Mesenteric fat pad (tissue), 1 donor: ENCODE measurements around the gene CELA3A. TPM values are rescaled to one million over a fixed set of nuclear protein-coding genes. Genes with fewer than 3 reads are reported as not detected.
"Not testable (repeated sequence)": the region's sequence is repeated elsewhere in the genome, so short reads cannot be mapped to it uniquely, and the experiment has no call there.

Experiments used
- DNase-seq: peaks from one replicate; pipeline ENCODE4 v3.0.0-alpha.2; 2020; ENCODE audit warnings: low spot score
- long read RNA-seq: library from polyadenylated mRNA; unstranded; transcript quantifications from one replicate; pipeline ENCODE4 v2.0.0, GENCODE V29; 2020
- total RNA-seq: library from RNA; stranded (reverse); fragmentation: NEBNext Ultra II Directional; extraction: Animal tissue kit (Norgen Biotek cat#: 25700); gene quantifications from one replicate; pipeline ENCODE4 v1.2.1, GENCODE V29; 2021
- donor health status: DM: yes; HTN: yes; CAD: no.

CELA3A gene, protein sequence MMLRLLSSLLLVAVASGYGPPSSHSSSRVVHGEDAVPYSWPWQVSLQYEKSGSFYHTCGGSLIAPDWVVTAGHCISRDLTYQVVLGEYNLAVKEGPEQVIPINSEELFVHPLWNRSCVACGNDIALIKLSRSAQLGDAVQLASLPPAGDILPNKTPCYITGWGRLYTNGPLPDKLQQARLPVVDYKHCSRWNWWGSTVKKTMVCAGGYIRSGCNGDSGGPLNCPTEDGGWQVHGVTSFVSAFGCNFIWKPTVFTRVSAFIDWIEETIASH
- total RNA-seq, result 4.1 TPM
- long read RNA-seq, result 0 reads

DNA sequence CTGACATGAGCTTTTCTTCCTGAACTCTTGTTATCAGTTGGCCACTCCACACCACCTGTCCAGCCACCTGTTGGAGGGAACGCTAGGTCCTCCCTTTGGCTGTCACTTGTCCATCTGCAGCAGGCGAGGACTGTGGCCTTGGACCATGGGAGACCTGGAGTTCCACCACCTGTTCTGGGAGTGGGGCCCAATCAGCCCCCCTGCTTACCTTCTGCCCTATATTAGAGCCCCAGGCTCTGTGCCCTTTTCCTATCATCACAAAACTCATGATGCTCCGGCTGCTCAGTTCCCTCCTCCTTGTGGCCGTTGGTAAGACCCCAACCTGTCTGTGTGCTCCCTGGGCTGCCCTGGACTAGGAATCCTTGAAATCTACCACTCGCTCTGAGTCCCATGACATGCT lies at the start of gene CELA3A:
TSS of gene CELA3A (plus strand) at position 249 of the 400 bp plus-strand sequence. CDS start at position 267, 18 bp downstream.
- DNase-seq, result no peak

- no peak for DNase-seq
Measured at GRCh38 chr1:21952786-21953520, 48.5 kb upstream of the CELA3A start.

DNA sequence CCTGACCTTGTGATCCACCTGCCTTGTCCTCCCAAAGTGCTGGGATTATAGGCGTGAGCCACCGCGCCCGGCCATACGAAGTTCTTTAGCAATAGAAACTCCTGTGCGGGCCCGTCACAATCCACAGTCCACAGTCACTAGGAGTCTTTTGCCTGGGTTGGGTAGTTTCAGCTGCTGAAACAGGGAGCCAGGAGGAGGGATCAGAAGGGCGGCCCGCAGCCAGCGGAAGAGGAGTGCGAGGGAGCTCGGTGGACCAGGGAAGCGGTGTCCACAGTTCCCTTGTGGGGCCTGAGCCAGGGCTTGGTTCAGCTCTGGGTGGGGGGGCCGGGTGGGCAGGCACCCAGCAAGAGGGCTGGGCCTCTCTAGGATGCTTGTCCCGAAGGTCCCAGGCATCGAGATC lies 46.4 kb upstream of the CELA3A start:
- no peak for DNase-seq

GRCh38 chr1:21955501-21956281 lies 45.8 kb upstream of the CELA3A start:
- DNase-seq, result no peak

GRCh38 chr1:21956720-21957552 lies 44.5 kb upstream of the CELA3A start:
- DNase-seq, result no peak

- no peak for DNase-seq
Measured at GRCh38 chr1:21961337-21961736, 40.1 kb upstream of the CELA3A start.

DNA sequence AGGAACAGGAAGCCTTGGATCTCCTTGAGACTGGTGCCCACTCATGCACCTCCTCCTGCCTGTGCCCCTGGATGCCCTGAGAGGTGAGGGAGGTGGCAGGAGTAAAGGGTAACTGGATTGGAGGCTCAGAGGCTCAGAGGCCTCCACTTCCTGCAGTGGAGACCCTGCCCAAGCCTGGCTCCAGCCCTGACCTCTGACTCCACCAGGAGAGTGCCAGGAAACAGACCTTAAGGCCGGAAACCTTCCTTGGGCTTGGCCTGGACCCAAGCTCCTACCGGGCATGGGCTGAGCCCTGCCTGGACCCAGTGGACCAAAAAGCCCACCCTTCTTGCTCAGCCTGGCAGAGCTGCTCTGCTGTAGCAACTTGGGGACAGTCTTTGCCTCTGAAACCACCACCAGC lies 39.7 kb upstream of the CELA3A start:
- DNase-seq, result no peak

- no peak for DNase-seq
Measured at GRCh38 chr1:21963477-21964217, 37.8 kb upstream of the CELA3A start.

DNA sequence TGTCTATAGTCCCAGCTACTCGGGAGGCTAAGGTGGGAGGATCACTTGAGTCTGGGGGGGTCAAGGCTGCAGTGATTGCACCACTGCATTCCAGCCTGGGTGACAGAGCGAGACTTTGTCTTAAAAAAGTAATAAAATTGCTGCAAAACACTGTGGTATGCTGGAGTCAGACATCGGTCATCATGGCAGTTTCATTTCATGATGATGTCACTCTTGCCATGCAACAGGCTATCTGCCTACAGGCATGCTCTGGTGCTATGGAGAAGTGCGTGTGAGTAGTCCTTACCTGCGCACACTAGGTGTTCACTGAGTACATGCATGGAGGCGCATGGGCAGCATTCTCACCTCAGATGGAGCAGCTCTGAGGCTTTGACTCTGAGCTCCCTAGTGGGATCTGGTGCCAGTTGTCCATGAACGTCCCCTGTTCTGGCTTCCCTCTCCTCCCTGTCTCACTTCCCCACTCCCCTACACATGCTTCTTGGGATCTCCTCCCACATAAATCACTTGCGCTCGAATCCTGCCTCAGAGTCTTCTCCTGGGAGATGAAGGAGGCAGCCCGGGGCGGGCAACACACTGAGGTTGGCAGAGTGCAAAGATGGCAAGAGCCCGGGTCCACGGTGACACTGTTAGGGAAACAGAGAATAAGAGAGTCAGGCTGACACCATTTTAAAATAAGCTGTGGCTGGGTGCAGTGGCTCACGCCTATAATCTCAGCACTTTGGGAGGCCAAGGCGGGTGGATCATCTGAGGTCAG lies 35.0 kb upstream of the CELA3A start:
- no peak for DNase-seq

GRCh38 chr1:21967216-21967615 lies 34.2 kb upstream of the CELA3A start:
- DNase-seq, result not testable (repeated sequence)

- not testable (repeated sequence) for DNase-seq
Measured at GRCh38 chr1:21969066-21969465, 32.4 kb upstream of the CELA3A start.

DNA sequence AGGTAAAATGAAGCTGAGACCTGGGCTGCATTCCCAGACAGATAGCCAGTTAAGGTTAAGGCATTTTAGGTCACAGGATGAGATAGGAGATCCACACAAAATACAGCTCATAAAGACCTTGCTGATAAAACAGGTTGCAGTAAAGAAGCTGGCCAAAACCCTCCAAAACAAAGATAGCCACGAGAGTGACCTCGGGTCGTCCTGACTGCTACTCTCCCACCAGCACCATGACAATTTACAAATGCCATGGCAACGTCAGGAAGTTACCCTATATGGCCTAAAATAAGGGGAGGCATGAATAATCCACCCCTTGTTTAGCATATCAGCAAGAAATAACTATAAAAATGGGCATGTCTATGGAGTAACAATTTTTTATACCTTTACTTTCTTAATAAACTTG lies 30.9 kb upstream of the CELA3A start:
- DNase-seq, result not testable (repeated sequence)

DNA sequence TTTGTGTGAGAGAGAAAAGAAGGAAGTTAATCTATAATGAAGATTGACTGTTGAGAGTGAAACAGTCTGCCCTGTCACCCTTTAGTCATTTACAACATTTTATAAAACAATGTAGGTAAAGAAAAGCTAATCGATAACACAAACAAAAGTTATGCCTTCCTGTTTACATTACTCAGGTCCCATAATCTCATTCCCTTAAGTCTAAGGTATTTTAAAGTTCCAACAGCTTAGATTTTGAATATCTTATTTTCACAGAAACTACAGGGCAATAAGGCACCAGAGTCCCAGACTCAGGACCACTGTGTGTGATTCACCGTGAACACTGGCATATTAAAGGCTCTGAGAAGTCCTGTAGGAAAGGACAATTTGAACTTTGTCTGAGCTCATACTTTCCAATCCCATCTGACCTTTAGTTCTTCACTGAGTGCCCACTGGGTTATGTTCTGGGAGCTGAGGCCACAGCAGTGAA lies 28.4 kb upstream of the CELA3A start:
- not testable (repeated sequence) for DNase-seq

DNA sequence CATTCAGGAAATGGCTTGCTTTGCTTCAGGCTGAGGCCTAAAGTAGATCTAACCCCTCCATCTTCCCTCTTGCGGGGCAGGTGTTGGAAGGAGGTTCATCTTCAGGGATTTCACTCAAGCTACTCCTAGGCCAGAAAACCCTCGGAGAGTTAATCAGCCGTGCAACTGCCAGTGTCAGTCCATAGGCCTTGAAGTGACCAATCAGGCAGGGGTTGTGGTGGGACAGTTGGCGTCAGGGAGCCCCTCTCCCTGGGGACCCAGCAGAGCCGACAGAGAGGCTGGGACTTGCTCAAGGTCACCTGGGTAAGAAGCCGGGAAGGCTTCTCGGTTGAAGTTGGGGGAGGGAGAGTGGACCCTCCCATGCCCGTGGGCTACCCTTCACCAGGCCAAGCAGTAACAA lies 27.5 kb upstream of the CELA3A start:
- DNase-seq, result not testable (repeated sequence)

- not testable (repeated sequence) for DNase-seq
Measured at GRCh38 chr1:21974699-21975098, 26.8 kb upstream of the CELA3A start.

GRCh38 chr1:21975296-21975695 lies 26.2 kb upstream of the CELA3A start:
- not testable (repeated sequence) for DNase-seq

DNA sequence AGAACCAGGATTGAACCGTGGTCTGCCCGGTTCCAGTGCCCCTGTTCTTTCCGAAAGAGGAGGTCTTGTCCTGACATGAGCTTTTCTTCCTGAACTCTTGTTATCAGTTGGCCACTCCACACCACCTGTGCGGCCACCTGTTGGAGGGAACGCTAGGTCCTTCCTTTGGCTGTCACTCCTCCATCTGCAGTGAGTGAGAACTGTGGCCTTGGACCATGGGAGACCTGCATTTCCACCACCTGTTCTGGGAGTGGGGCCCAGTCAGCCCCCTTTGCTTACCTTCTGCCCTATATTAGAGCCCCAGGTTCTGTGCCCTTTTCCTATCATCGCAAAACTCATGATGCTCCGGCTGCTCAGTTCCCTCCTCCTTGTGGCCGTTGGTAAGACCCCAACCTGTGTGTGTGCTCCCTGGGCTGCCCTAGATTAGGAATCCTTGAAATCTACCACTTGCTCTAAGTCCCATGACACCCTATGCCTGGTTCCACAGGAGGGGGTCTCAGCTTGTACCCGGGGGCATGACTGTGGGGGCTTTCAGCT lies 24.7 kb upstream of the CELA3A start, which contains the start of gene CELA3B:
TSS of gene CELA3B (plus strand) at position 320 of the 537 bp plus-strand sequence. CDS start at position 338, 18 bp downstream.
- not testable (repeated sequence) for DNase-seq

DNA sequence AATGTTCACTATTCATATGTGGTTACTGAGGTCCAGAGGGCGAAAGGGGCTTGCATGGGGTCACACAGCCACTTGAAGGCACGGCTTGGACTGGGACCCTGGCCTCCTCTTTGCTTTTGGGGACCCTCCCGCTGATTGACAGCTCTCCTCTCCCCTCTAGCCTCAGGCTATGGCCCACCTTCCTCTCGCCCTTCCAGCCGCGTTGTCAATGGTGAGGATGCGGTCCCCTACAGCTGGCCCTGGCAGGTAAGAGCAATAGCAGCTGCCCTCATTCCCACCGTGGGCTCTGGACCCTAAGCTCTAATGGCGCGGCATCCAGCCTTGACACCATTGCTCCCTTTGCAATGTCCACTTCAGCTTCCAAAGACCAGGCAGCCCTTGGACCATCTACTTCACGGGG lies 23.2 kb upstream of the CELA3A start:
- DNase-seq, result not testable (repeated sequence)
